SH-SY5Y (cell line): ENCODE data around the gene DVL1.

Source experiments
- GATA2 ChIP-seq: IDR thresholded peaks from 2 replicates; pipeline ENCODE4 v1.6.1; 2011; ENCODE audit warnings: mild to moderate bottlenecking, low read depth, low read length
- GATA3 ChIP-seq: IDR thresholded peaks from 2 replicates; pipeline ENCODE4 v1.6.1; 2011; ENCODE audit warnings: low read depth, mild to moderate bottlenecking, low read length, moderate library complexity

GRCh38 chr1:1393014-1393413 is 43.8 kb upstream of the DVL1 start:
- TF ChIP-seq GATA3 (no peak), GATA2 (no peak)
